AG04450 (cell line): ENCODE data around the gene ARSB. TPM values are rescaled to one million over a fixed set of nuclear protein-coding genes. Genes with fewer than 3 reads are reported as not detected.

ENCODE experiments used
- CTCF ChIA-PET: fragments of 300-600, 350-600 bp; formaldehyde crosslinking; extraction: SDS; loops from one replicate; lab custom pipeline; 2022; ENCODE audit warnings: antibody characterized with exemption, inconsistent platforms; lab: Charles Lee
- POLR2A ChIA-PET: fragments of 350-600 bp; formaldehyde crosslinking; extraction: SDS; loops from one replicate; lab custom pipeline; 2021; ENCODE audit warnings: antibody characterized with exemption, inconsistent platforms; lab: Yijun Ruan, JAX
- DNase-seq: peaks from one replicate; pipeline ENCODE4 v3.0.0-alpha.2; 2011; ENCODE audit warnings: low read depth, low spot score
- H3K27ac ChIP-seq: one replicate; pipeline ENCODE4 v1.5.1; 2012; ENCODE audit warnings: low read depth, low read length, control low read depth
- H3K27me3 ChIP-seq: one replicate; pipeline ENCODE4 v1.6.0; 2012; ENCODE audit warnings: low read length; ENCODE audit not compliant: control insufficient read depth, insufficient read depth
- H3K4me3 ChIP-seq: 2 replicates; pipeline ENCODE4 v1.5.1; 2011; ENCODE audit warnings: mild to moderate bottlenecking, low read depth, low read length, control low read depth
- H3K9me3 ChIP-seq: 2 replicates; pipeline ENCODE4 v1.5.1; 2012; ENCODE audit warnings: low read length; ENCODE audit not compliant: control insufficient read depth, insufficient read depth
- CTCF ChIP-seq: IDR thresholded peaks from 2 replicates; pipeline ENCODE4 v1.5.1; 2011; ENCODE audit warnings: low read depth, low read length, control low read depth, inconsistent platforms
- polyA plus RNA-seq: library from polyadenylated mRNA; depleted of rRNA; stranded (reverse); fragments of >200 nt; gene quantifications from 2 replicates; pipeline ENCODE4 v1.2.3, GENCODE V29; 2011

Gene ARSB
- polyA plus RNA-seq, 1 experiment = 21.0 TPM

DNA sequence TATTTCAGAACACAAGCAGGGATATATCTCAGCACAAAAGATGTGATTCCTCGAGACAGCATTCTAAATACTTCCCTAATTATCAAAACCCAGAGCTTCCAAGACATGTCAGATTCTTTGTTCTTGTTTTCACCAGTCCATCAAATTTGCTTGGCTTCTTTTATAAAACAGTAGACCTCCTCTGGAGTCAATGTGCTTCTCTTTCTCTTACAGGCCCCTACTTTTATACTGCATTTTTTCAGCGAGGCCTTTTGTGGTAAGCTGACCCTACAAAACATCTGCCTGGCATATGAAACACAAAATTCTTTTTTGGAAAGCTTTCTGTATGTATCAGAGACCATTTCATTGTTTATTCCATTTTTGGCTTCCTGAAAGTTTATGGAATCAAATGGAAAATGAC lies 81.8 kb downstream of the ARSB start:
- H3K9me3 ChIP-seq = no peaks in the 10 kb centered on the region
- no peaks in the 10 kb centered on the region for H3K27me3 ChIP-seq
- peak overlapping the region; percentile 53 for H3K27ac ChIP-seq
- TF ChIP-seq CTCF = no peak
- no peak overlapping the region for H3K4me3 ChIP-seq
- no peak for DNase-seq
- ChIA-PET CTCF (interaction anchor here (6.8 kb wide), 1 partner anchor 61 kb away, joined by 104 read pairs; no protein-coding TSS in a partner anchor), POLR2A (no interaction called here)

- ChIA-PET POLR2A (no interaction called here), CTCF (interaction anchor here (0.6 to 6.8 kb wide), 26 partner anchors 9 to 604 kb away, joined by 3 to 104 read pairs (median 4); no protein-coding TSS in a partner anchor)
- no peak overlapping the region for H3K27ac ChIP-seq
- DNase-seq = no peak
- no peaks in the 10 kb centered on the region for H3K9me3 ChIP-seq
- H3K27me3 ChIP-seq = no peaks in the 10 kb centered on the region
- peak; percentile 77 for TF ChIP-seq CTCF
- no peak overlapping the region for H3K4me3 ChIP-seq
These were observed 85.2 kb downstream of the ARSB start for GRCh38 chr5:78899922-78900362.

- peak; percentile 67 for DNase-seq
- ChIA-PET POLR2A (interaction anchor here (0.6 kb wide), 1 partner anchor 268 kb away, joined by 3 read pairs; no protein-coding TSS in a partner anchor), CTCF (interaction anchor here (0.5 kb wide), 1 partner anchor 12 kb away, joined by 3 read pairs; no protein-coding TSS in a partner anchor)
- Histone ChIP-seq H3K9me3 (no peaks in the 10 kb centered on the region), H3K27ac (no peak overlapping the region), H3K27me3 (no peaks in the 10 kb centered on the region), H3K4me3 (no peak overlapping the region)
- TF ChIP-seq CTCF = no peak
These were observed 89.0 kb downstream of the ARSB start for GRCh38 chr5:78896132-78896531.

- Histone ChIP-seq H3K4me3 (no peak overlapping the region), H3K27me3 (no peaks in the 10 kb centered on the region), H3K9me3 (no peaks in the 10 kb centered on the region), H3K27ac (no peak overlapping the region)
- POLR2A ChIA-PET = no interaction called here
- no peak for TF ChIP-seq CTCF
- no peak for DNase-seq
- CTCF ChIA-PET = no interaction called here
These were observed 89.5 kb downstream of the ARSB start for GRCh38 chr5:78895616-78896015.

DNA sequence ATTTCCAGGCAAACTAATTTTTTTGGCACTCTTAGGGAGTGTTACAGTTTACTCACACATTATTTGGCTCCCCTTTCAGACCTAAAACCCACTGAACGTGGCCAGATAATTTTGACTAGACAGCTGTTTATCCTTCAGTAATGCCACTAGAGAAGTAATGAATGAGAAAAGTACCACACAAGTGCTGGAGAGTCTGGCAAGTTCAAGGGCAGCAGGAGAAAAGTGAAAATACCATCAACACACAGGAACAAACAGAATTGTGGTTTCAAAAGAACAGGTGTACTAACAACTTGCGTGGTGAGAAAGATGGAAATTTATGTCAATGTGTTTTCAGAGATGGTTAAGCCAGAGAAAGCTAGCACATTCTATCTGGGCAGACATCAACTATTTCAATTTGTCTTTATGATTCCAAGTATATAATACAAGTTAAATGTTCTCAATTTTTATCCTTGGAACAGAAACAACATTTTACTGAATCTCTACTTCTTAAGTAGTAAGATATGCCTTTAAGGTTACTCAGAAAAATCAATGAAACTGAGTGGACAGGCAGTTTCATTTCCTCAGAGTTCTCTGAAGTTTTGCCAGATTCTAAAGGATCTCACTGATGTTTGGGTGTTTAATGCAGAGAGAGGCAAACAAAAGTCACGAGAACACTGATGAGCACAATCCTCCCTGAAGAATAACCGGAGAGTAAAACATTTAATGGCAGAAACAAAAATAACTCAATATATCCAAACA lies 91.0 kb downstream of the ARSB start:
- DNase-seq = no peak
- ChIA-PET POLR2A (no interaction called here), CTCF (no interaction called here)
- Histone ChIP-seq H3K27ac (no peak overlapping the region), H3K9me3 (no peaks in the 10 kb centered on the region), H3K27me3 (no peaks in the 10 kb centered on the region), H3K4me3 (no peak overlapping the region)
- TF ChIP-seq CTCF = no peak
